ENCODE measurements around the gene RABAC1. TPM values are rescaled to one million over a fixed set of nuclear protein-coding genes. Genes with fewer than 3 reads are reported as not detected.
A peak's percentile ranks its signal among the peaks of the same experiment; 100 is the strongest.

Gene RABAC1
- total and polyA plus RNA-seq, 9 of the 15 experiments (the other 6 are each of a cell fraction or from before 2014, with no cell fraction given), result 2.4 to 28.1 (median 9.3) TPM

DNA sequence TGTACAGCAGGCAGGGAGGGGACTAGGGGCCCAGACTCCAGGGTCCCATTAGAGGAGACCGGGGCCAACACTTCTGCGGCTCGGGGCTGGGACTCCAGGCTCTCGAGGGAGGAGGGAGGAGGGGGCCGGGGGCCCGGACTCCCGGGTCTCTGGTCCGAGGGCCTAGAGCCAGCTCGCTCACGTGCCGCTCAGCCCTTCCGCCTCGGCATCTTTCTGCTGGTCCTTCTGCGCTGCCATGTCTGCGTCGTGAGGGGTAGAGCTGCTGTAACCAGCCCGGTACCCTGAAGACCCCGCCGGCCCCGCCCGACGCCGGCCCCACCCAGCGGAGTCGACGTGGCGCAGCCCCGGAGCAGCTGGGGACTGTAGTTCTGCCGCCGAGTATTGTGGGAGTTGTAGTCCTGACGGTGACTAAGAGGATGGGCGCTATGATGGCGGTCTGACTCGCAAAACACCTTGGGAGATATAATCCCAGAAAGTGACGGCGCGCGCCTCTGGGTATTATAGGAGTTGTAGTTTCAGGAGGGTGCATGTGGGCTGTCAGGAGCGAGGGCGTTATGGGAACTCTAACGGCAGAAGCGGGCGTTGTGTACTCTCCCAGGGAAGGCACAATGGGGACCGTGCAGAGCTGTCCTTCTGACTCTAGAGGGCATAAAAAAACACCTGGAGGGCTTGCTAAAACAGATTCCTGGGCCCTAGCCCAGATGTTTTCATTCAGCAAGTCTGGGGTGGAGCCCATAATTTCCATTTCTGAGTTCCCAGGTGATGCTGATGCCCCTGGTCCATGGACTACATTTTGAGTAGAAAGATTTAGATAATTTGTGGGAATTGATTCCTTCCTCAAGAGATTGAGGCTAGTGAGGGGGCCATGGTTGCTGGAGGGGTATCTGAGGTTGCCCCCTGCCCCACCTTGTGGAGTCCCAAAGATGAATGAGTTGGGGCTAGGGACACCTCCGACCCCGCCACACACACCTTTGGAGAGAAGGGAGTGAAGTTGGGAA, at the start of gene RABAC1 (continued):
- TF ChIP-seq SLC30A9 (CRISPR knock-in tag; IDR thresholded peaks at IDR 0.05), result no peak
- TF ChIP-seq CXXC5 (CRISPR knock-in tag; IDR thresholded peaks at IDR 0.05), result peak; percentile 74
- peak; percentile 72; the same call in 1 of the 2 replicates for TF ChIP-seq FOXJ2 (tag; IDR thresholded peaks at IDR 0.05)
- TF ChIP-seq MYBL2 (IDR thresholded peaks at IDR 0.05; ENCODE audit: low read depth), result no peak
- no peak for TF ChIP-seq MYBL2 (CRISPR knock-in tag; IDR thresholded peaks at IDR 0.05; ENCODE audit: borderline replicate concordance)
- TF ChIP-seq RCOR1 (IDR thresholded peaks at IDR 0.05; ENCODE audit: borderline replicate concordance in 1 of 2, low read depth in 2 of 2, low read length in 2 of 2), result peak in 1 of 2 experiments; percentile 49; a peak in 1 of 4 replicates
- TF ChIP-seq, protein P1, sequence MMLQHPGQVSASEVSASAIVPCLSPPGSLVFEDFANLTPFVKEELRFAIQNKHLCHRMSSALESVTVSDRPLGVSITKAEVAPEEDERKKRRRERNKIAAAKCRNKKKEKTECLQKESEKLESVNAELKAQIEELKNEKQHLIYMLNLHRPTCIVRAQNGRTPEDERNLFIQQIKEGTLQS (IDR thresholded peaks at IDR 0.05), result peak; percentile 50; the same call in 1 of the 2 replicates
- TF ChIP-seq, protein P1 (CRISPR knock-in tag; conservative IDR thresholded peaks at IDR 0.05), result no peak; the same call in 1 of the 2 replicates
- TF ChIP-seq ZNF316 (IDR thresholded peaks at IDR 0.05), result no peak
- TF ChIP-seq, protein P2, sequence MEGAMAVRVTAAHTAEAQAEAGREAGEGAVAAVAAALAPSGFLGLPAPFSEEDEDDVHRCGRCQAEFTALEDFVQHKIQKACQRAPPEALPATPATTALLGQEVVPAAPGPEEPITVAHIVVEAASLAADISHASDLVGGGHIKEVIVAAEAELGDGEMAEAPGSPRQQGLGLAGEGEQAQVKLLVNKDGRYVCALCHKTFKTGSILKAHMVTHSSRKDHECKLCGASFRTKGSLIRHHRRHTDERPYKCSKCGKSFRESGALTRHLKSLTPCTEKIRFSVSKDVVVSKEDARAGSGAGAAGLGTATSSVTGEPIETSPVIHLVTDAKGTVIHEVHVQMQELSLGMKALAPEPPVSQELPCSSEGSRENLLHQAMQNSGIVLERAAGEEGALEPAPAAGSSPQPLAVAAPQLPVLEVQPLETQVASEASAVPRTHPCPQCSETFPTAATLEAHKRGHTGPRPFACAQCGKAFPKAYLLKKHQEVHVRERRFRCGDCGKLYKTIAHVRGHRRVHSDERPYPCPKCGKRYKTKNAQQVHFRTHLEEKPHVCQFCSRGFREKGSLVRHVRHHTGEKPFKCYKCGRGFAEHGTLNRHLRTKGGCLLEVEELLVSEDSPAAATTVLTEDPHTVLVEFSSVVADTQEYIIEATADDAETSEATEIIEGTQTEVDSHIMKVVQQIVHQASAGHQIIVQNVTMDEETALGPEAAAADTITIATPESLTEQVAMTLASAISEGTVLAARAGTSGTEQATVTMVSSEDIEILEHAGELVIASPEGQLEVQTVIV (CRISPR knock-in tag; IDR thresholded peaks at IDR 0.05; ENCODE audit: borderline replicate concordance), result no peak
- no peak for TF ChIP-seq ZNF3 (CRISPR knock-in tag; IDR thresholded peaks at IDR 0.05)
- no peak for TF ChIP-seq SREBF1 (IDR thresholded peaks at IDR 0.05; ENCODE audit: borderline replicate concordance, low read depth, low read length)
- TF ChIP-seq NR2C1 (IDR thresholded peaks at IDR 0.05), result no peak
- TF ChIP-seq NR2C1 (tag; IDR thresholded peaks at IDR 0.05), result peak; percentile 72
- TF ChIP-seq ARID1B (IDR thresholded peaks at IDR 0.05), result no peak
- 0 out of 2 replicates have a peak, but pooled peaks have one; percentile 38 for TF ChIP-seq ZBTB1 (CRISPR knock-in tag; IDR thresholded peaks at IDR 0.05; ENCODE audit: borderline replicate concordance, low read depth)
- TF ChIP-seq MTA3 (IDR thresholded peaks at IDR 0.05; ENCODE audit: borderline replicate concordance), result no peak
- no peak for TF ChIP-seq HEY1 (CRISPR knock-in tag; IDR thresholded peaks at IDR 0.05; ENCODE audit: borderline replicate concordance)
- peak; percentile 58; the same call in 1 of the 2 replicates for TF ChIP-seq KLF1 (tag; IDR thresholded peaks at IDR 0.05)
- peak; percentile 75; the same call in 1 of the 2 replicates for TF ChIP-seq ZEB2 (IDR thresholded peaks at IDR 0.05)
- TF ChIP-seq ZFP1 (CRISPR knock-in tag; IDR thresholded peaks at IDR 0.05), result no peak
- no peak for TF ChIP-seq CEBPG (CRISPR knock-in tag; IDR thresholded peaks at IDR 0.05)
- TF ChIP-seq CEBPG (tag; conservative IDR thresholded peaks at IDR 0.05 in 1 of 2, IDR thresholded peaks at IDR 0.05 in 1 of 2), result no peak
- TF ChIP-seq ZNF224 (CRISPR knock-in tag; IDR thresholded peaks at IDR 0.05), result no peak
- TF ChIP-seq ZNF12 (CRISPR knock-in tag; IDR thresholded peaks at IDR 0.05), result 0 out of 2 replicates have a peak, but pooled peaks have one; percentile 25
- TF ChIP-seq FOXA3 (CRISPR knock-in tag; conservative IDR thresholded peaks at IDR 0.05 in 1 of 2, IDR thresholded peaks at IDR 0.05 in 1 of 2), result no peak
